HepG2 (cell line): ENCODE measurements around the gene SLCO4A1. TPM values are rescaled to one million over a fixed set of nuclear protein-coding genes. Genes with fewer than 3 reads are reported as not detected.

Experiments used
- CBFB ChIP-seq: sonication (generic); formaldehyde crosslinking; IDR thresholded peaks from 2 replicates; pipeline ENCODE4 v1.4.0; 2020; ENCODE audit warnings: missing genetic modification reagents
- EHMT2 ChIP-seq: fragments of 200-600 bp; sonication (generic); IDR thresholded peaks from 2 replicates; pipeline ENCODE4 v1.7.0; 2017; ENCODE audit warnings: antibody characterized with exemption, low read depth, low read length, borderline replicate concordance
- GMEB1 ChIP-seq: sonication (generic); formaldehyde crosslinking; IDR thresholded peaks from 2 replicates; pipeline ENCODE4 v1.5.1; 2020; ENCODE audit warnings: missing genetic modification reagents, mild to moderate bottlenecking, borderline replicate concordance
- GTF3A ChIP-seq: sonication (generic); formaldehyde crosslinking; conservative IDR thresholded peaks from 2 replicates; pipeline ENCODE4 v1.4.0; 2020; ENCODE audit warnings: mild to moderate bottlenecking, missing genetic modification reagents
- MEIS1 ChIP-seq: sonication (generic); formaldehyde crosslinking; IDR thresholded peaks from 2 replicates; pipeline ENCODE4 v1.9.0; 2021; ENCODE audit warnings: mild to moderate bottlenecking, missing genetic modification reagents, moderate library complexity, borderline replicate concordance
- MXI1 ChIP-seq: IDR thresholded peaks from 3 replicates; pipeline ENCODE4 v1.6.1; 2012; ENCODE audit warnings: low read depth, low read length, inconsistent platforms, borderline replicate concordance
- NFIB ChIP-seq: sonication (generic); formaldehyde crosslinking; IDR thresholded peaks from 2 replicates; pipeline ENCODE4 v1.9.0; 2021; ENCODE audit warnings: missing genetic modification reagents, mild to moderate bottlenecking, borderline replicate concordance
- NFYB ChIP-seq: sonication (generic); formaldehyde crosslinking; IDR thresholded peaks from 2 replicates; pipeline ENCODE4 v1.4.0; 2020; ENCODE audit warnings: missing genetic modification reagents
- PHF5A ChIP-seq: IDR thresholded peaks from one replicate; pipeline ENCODE4 v1.6.1; 2018; ENCODE audit warnings: low read depth, missing genetic modification reagents; ENCODE audit not compliant: unreplicated experiment
- SAP130 ChIP-seq: IDR thresholded peaks from 2 replicates; pipeline ENCODE4 v1.6.1; 2016; ENCODE audit warnings: low read depth
- SNAPC2 ChIP-seq: sonication (generic); formaldehyde crosslinking; IDR thresholded peaks from 2 replicates; pipeline ENCODE4 v1.8.1; 2022; ENCODE audit warnings: mild to moderate bottlenecking, missing genetic modification reagents
- TIGD3 ChIP-seq: sonication (generic); formaldehyde crosslinking; IDR thresholded peaks from 2 replicates; pipeline ENCODE4 v1.5.1; 2020; ENCODE audit warnings: mild to moderate bottlenecking, missing genetic modification reagents, borderline replicate concordance
- YEATS2 ChIP-seq: sonication (generic); formaldehyde crosslinking; IDR thresholded peaks from 2 replicates; pipeline ENCODE4 v1.4.0; 2020; ENCODE audit warnings: missing genetic modification reagents, borderline replicate concordance
- ZBTB7A ChIP-seq: sonication (generic); formaldehyde crosslinking; IDR thresholded peaks from 2 replicates; pipeline ENCODE4 v1.8.0; 2022; ENCODE audit warnings: mild to moderate bottlenecking, missing genetic modification reagents
- ZFP1 ChIP-seq: IDR thresholded peaks from 2 replicates; pipeline ENCODE4 v1.6.1; 2016
- ZNF234 ChIP-seq: sonication (generic); formaldehyde crosslinking; conservative IDR thresholded peaks from 2 replicates; pipeline ENCODE4 v1.5.1; 2020; ENCODE audit warnings: mild to moderate bottlenecking, missing genetic modification reagents
- ZNF331 ChIP-seq: sonication (generic); formaldehyde crosslinking; IDR thresholded peaks from 2 replicates; pipeline ENCODE4 v1.4.0; 2020; ENCODE audit warnings: missing genetic modification reagents
- ZNF44 ChIP-seq: sonication (generic); formaldehyde crosslinking; IDR thresholded peaks from 2 replicates; pipeline ENCODE4 v1.5.1; 2020; ENCODE audit warnings: mild to moderate bottlenecking, missing genetic modification reagents
- ZNF709 ChIP-seq: sonication (generic); formaldehyde crosslinking; IDR thresholded peaks from 2 replicates; pipeline ENCODE4 v1.5.0; 2020; ENCODE audit warnings: mild to moderate bottlenecking, missing genetic modification reagents
- ZNF777 ChIP-seq: sonication (generic); formaldehyde crosslinking; IDR thresholded peaks from 2 replicates; pipeline ENCODE4 v1.4.0; 2020; ENCODE audit warnings: missing genetic modification reagents
- polyA plus RNA-seq, 8 experiments: library from polyadenylated mRNA; depleted of rRNA in 3 of 8; stranded (reverse) in 7 of 8; unstranded in 1 of 8; fragments of >200 nt; fragmentation: Illumina TruSeq in 4 of 8; extraction: Trizol in 4 of 8; gene quantifications; 2 replicates each; pipeline versions ENCODE4 v1.2.1 to v1.2.3, GENCODE V29; 2011 to 2016; ENCODE audit warnings: low read depth in 4 of 8, missing spikeins in 1 of 8, mixed read lengths in 1 of 8; ENCODE audit not compliant: insufficient read depth in 1 of 8
- total RNA-seq, 5 experiments: library from RNA; depleted of rRNA; stranded (reverse); fragments of >200 nt; fragmentation: Illumina TruSeq; extraction: Trizol; gene quantifications; 2 replicates each; pipeline ENCODE4 v1.2.3, GENCODE V29; 2016; ENCODE audit warnings: low read depth in 1 of 5
- TF ChIP-seq, protein P1 (sequence below): sonication (generic); formaldehyde crosslinking; IDR thresholded peaks from 2 replicates; pipeline ENCODE4 v1.9.0; 2021; ENCODE audit warnings: missing genetic modification reagents, borderline replicate concordance
- TF ChIP-seq, protein P2 (sequence below): sonication (generic); formaldehyde crosslinking; IDR thresholded peaks from 2 replicates; pipeline ENCODE4 v1.5.0; 2020; ENCODE audit warnings: mild to moderate bottlenecking, missing genetic modification reagents

The SLCO4A1 gene
- total and polyA plus RNA-seq, 2 of the 13 experiments (the other 11 are each of a cell fraction or from before 2014, with no cell fraction given): 55.5 to 112 TPM

DNA sequence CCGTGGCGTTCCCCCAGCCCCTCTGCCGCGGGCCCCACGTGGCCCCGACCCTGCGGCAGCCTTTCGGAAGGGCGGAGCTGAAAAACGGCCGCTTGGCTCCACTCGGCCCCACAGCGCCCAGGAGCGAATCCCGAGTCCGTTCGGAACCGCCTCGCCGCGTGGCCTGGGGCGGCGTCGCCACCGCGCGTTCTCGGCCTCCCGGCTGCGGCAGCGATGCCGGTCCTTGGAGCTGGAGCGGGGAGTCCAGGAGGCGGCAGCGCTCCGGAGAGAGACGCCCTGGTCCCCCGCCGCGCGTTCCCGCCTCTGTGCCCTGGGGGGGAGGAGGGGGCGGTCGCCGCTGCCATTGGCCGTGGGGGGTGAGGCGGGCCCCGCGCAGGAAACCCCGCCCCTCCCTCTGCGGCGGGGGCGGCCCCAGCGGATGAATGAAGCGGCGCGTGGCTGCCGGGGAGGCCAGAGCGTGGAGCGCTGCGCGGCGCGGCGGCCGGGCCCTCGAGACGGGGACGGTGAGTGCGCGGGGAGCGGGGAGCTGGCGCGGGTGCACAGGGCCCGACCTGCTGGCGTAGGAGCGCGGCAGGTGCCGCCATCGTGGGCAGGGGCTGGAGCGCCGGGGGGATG, at the start of gene SLCO4A1 (continued):
- TF ChIP-seq YEATS2 (CRISPR knock-in tag) (peak; percentile 48; the same call in 1 of the 2 replicates), ZNF44 (CRISPR knock-in tag) (peak; percentile 74; the same call in 1 of the 2 replicates), GTF3A (peak; percentile 61; the same call in 1 of the 2 replicates), TIGD3 (0 out of 2 replicates have a peak, but pooled peaks have one; percentile 25), NFIB (CRISPR knock-in tag) (no peak), GMEB1 (CRISPR knock-in tag) (peak; percentile 66), MEIS1 (CRISPR knock-in tag) (no peak; the same call in 1 of the 2 replicates), ZNF234 (CRISPR knock-in tag) (no peak), EHMT2 (no peak), ZBTB7A (CRISPR knock-in tag) (peak; percentile 86; the same call in 1 of the 2 replicates), NFYB (CRISPR knock-in tag) (peak; percentile 63), ZNF709 (peak; percentile 29; the same call in 1 of the 2 replicates), SNAPC2 (CRISPR knock-in tag) (0 out of 2 replicates have a peak, but pooled peaks have one; percentile 60), ZFP1 (CRISPR knock-in tag) (no peak), ZNF331 (peak; percentile 69), CBFB (CRISPR knock-in tag) (no peak), PHF5A (CRISPR knock-in tag) (peak; percentile 75), MXI1 (peak; percentile 90; the same call in 1 of the 3 replicates), SAP130 (CRISPR knock-in tag) (peak; percentile 96), ZNF777 (CRISPR knock-in tag) (peak; percentile 66; the same call in 1 of the 2 replicates)
- TF ChIP-seq, protein P1, sequence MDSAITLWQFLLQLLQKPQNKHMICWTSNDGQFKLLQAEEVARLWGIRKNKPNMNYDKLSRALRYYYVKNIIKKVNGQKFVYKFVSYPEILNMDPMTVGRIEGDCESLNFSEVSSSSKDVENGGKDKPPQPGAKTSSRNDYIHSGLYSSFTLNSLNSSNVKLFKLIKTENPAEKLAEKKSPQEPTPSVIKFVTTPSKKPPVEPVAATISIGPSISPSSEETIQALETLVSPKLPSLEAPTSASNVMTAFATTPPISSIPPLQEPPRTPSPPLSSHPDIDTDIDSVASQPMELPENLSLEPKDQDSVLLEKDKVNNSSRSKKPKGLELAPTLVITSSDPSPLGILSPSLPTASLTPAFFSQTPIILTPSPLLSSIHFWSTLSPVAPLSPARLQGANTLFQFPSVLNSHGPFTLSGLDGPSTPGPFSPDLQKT (CRISPR knock-in tag): peak; percentile 55; the same call in 1 of the 2 replicates
- TF ChIP-seq, protein P2, sequence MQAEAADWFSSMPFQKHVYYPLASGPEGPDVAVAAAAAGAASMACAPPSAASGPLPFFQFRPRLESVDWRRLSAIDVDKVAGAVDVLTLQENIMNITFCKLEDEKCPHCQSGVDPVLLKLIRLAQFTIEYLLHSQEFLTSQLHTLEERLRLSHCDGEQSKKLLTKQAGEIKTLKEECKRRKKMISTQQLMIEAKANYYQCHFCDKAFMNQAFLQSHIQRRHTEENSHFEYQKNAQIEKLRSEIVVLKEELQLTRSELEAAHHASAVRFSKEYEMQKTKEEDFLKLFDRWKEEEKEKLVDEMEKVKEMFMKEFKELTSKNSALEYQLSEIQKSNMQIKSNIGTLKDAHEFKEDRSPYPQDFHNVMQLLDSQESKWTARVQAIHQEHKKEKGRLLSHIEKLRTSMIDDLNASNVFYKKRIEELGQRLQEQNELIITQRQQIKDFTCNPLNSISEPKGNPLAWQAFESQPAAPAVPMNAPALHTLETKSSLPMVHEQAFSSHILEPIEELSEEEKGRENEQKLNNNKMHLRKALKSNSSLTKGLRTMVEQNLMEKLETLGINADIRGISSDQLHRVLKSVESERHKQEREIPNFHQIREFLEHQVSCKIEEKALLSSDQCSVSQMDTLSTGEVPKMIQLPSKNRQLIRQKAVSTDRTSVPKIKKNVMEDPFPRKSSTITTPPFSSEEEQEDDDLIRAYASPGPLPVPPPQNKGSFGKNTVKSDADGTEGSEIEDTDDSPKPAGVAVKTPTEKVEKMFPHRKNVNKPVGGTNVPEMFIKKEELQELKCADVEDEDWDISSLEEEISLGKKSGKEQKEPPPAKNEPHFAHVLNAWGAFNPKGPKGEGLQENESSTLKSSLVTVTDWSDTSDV (CRISPR knock-in tag): peak; percentile 97; the same call in 1 of the 2 replicates
